CD14-positive monocyte (primary cell): ENCODE results near the gene CSNK1E. TPM values are rescaled to one million over a fixed set of nuclear protein-coding genes. Genes with fewer than 3 reads are reported as not detected.

Source experiments
- DNase-seq, 3 donors: peaks; one replicate each; pipeline ENCODE4 v3.0.0-alpha.2; 2011 to 2022
- H2AFZ ChIP-seq: 2 replicates; pipeline ENCODE4 v1.6.0; 2012; ENCODE audit warnings: mild to moderate bottlenecking, low read depth, low read length, inconsistent platforms; ENCODE audit not compliant: insufficient read depth, poor library complexity, severe bottlenecking
- H3K27ac ChIP-seq, 2 donors: 1 replicate in 1 of 2; 2 replicates in 1 of 2; pipeline ENCODE4 v1.5.1; 2012 to 2013; ENCODE audit warnings: low read length in 2 of 2, control low read depth in 1 of 2, inconsistent platforms in 1 of 2, low read depth in 1 of 2, mild to moderate bottlenecking in 1 of 2
- H3K27me3 ChIP-seq, 2 donors: one replicate each; pipeline versions ENCODE4 v1.6.0 to v1.6.1; 2011 to 2013; ENCODE audit warnings: low read length in 2 of 2; ENCODE audit not compliant: control insufficient read depth in 2 of 2, insufficient read depth in 2 of 2
- H3K36me3 ChIP-seq, 2 donors: replicated peaks in 1 of 2; 1 replicate in 1 of 2; 2 replicates in 1 of 2; pipeline versions ENCODE4 v1.5.1 to v1.6.1; 2012 to 2013; ENCODE audit warnings: low read length in 2 of 2, control low read depth in 1 of 2, inconsistent platforms in 1 of 2, mild to moderate bottlenecking in 1 of 2; ENCODE audit not compliant: insufficient read depth in 2 of 2, control insufficient read depth in 1 of 2
- H3K4me1 ChIP-seq, 2 donors: 1 replicate in 1 of 2; 2 replicates in 1 of 2; pipeline versions ENCODE4 v1.5.1 to v1.6.1; 2012 to 2013; ENCODE audit warnings: low read length in 2 of 2, control low read depth in 1 of 2, inconsistent platforms in 1 of 2, mild to moderate bottlenecking in 1 of 2, moderate library complexity in 1 of 2; ENCODE audit not compliant: insufficient read depth in 2 of 2, control insufficient read depth in 1 of 2
- H3K4me2 ChIP-seq: replicated peaks from 2 replicates; pipeline ENCODE3; 2012; ENCODE audit warnings: low read length, moderate library complexity, mild to moderate bottlenecking; ENCODE audit not compliant: poor library complexity, severe bottlenecking; ENCODE audit errors: extremely low read depth
- H3K4me3 ChIP-seq, 3 experiments: fragments of 200-600 bp in 1 of 3; sonication (generic) in 1 of 3; replicated peaks in 1 of 3; 1 replicate in 2 of 3; 2 replicates in 1 of 3; pipeline ENCODE4 v1.5.1; 2011 to 2013; ENCODE audit warnings: low read length in 3 of 3, mild to moderate bottlenecking in 3 of 3, control low read depth in 2 of 3, low read depth in 2 of 3, inconsistent platforms in 1 of 3, moderate library complexity in 1 of 3
- H3K79me2 ChIP-seq: 2 replicates; pipeline ENCODE4 v1.6.0; 2012; ENCODE audit warnings: mild to moderate bottlenecking, control low read depth, inconsistent platforms, low read length, moderate library complexity; ENCODE audit not compliant: insufficient read depth
- H3K9ac ChIP-seq: 2 replicates; pipeline ENCODE4 v1.6.0; 2017; ENCODE audit warnings: low read length, mild to moderate bottlenecking; ENCODE audit not compliant: insufficient read depth, poor library complexity, severe bottlenecking
- H3K9me3 ChIP-seq, 2 donors: replicated peaks in 1 of 2; 1 replicate in 1 of 2; 2 replicates in 1 of 2; pipeline versions ENCODE4 v1.5.1 to v1.6.1; 2012 to 2013; ENCODE audit warnings: low read length in 2 of 2, control low read depth in 1 of 2; ENCODE audit not compliant: control insufficient read depth in 1 of 2, insufficient read depth in 1 of 2
- H4K20me1 ChIP-seq: 2 replicates; pipeline ENCODE4 v1.6.0; 2012; ENCODE audit warnings: mild to moderate bottlenecking, low read length, control low read depth, moderate library complexity; ENCODE audit not compliant: insufficient read depth
- H3K27ac Mint-ChIP-seq, 7 donors: one replicate each; pipeline ENCODE4 v1.8.0; 2020; ENCODE audit warnings: mild to moderate bottlenecking in 7 of 7, mixed read lengths in 7 of 7, moderate library complexity in 6 of 7, inconsistent platforms in 2 of 7
- H3K27me3 Mint-ChIP-seq, 3 donors: one replicate each; pipeline ENCODE4 v1.8.0; 2021 to 2022; ENCODE audit warnings: low read depth in 3 of 3, mild to moderate bottlenecking in 3 of 3, mixed read lengths in 3 of 3, moderate library complexity in 3 of 3, inconsistent platforms in 1 of 3
- H3K36me3 Mint-ChIP-seq, 2 donors: one replicate each; pipeline ENCODE4 v1.8.0; 2020; ENCODE audit warnings: mixed read lengths in 2 of 2, inconsistent platforms in 1 of 2, mild to moderate bottlenecking in 1 of 2
- H3K4me1 Mint-ChIP-seq: one replicate; pipeline ENCODE4 v1.8.0; 2020; ENCODE audit warnings: mild to moderate bottlenecking, mixed read lengths
- H3K4me3 Mint-ChIP-seq, 2 donors: one replicate each; pipeline ENCODE4 v1.8.0; 2020; ENCODE audit warnings: mild to moderate bottlenecking in 2 of 2, mixed read lengths in 2 of 2, moderate library complexity in 1 of 2
- H3K9me3 Mint-ChIP-seq, 7 donors: one replicate each; pipeline ENCODE4 v1.8.0; 2020 to 2022; ENCODE audit warnings: mixed read lengths in 7 of 7, mild to moderate bottlenecking in 6 of 7, moderate library complexity in 6 of 7, inconsistent platforms in 2 of 7
- CTCF ChIP-seq: fragments of 200-600 bp; IDR thresholded peaks from one replicate; pipeline ENCODE4 v1.8.0; 2022; ENCODE audit warnings: antibody characterized with exemption, mild to moderate bottlenecking
- WGBS: methylation state at CpG from one replicate; pipeline ENCODE4 v1.1.5; 2013; ENCODE audit warnings: missing lambda C conversion rate; ENCODE audit not compliant: insufficient coverage; 5-methylcytosine and 5-hydroxymethylcytosine counted together
- intact Hi-C, 2 donors: fragments of 100-400 bp; cut with micrococcal nuclease; formaldehyde crosslinking; loops; one replicate each; pipeline versions ENCODE4 v1.15.0 to v1.15.1; 2023
- polyA plus RNA-seq, 3 donors: library from polyadenylated mRNA; depleted of rRNA in 1 of 3; unstranded in 2 of 3; stranded (reverse) in 1 of 3; fragments of 300-500 nt in 2 of 3; fragments of >200 nt in 1 of 3; fragmentation: Illumina TruSeq in 2 of 3; gene quantifications; 1 replicate in 2 of 3; 2 replicates in 1 of 3; pipeline ENCODE4 v1.2.3, GENCODE V29; 2012 to 2021

The CSNK1E gene
- polyA plus RNA-seq, 3 donors = 1.9 to 44.7 (median 3.1) TPM

GRCh38 chr22:38289583-38290082 lies 27.6 kb downstream of the CSNK1E start:
- 74% methylated on average over 10 of the region's 12 CpGs for WGBS
- peak overlapping the region in 4 of 7 donors; percentile 19 to 59 (median 38) for H3K27ac Mint-ChIP-seq

GRCh38 chr22:38286915-38287669 lies 30.1 kb downstream of the CSNK1E start:
- intact Hi-C loops = no loop called here
- no peaks in the 10 kb centered on the region for H3K79me2 ChIP-seq
- H4K20me1 ChIP-seq = no peaks in the 10 kb centered on the region
- WGBS = 100% methylated on average over 7 of the region's 11 CpGs
- Mint-ChIP-seq H3K9me3 (peaks cover 0 to 3% (median 0%) of the 10 kb centered on the region in 7 donors), H3K4me1 (peaks cover 14% of the 10 kb centered on the region), H3K27me3 (peaks cover 0 to 1% (median 0%) of the 10 kb centered on the region in 3 donors), H3K4me3 (no peak overlapping the region), H3K36me3 (peaks cover 4 to 8% of the 10 kb centered on the region in 2 donors), H3K27ac (peak overlapping the region in 1 of 7 donors; percentile 77)
- no peaks in the 10 kb centered on the region for H3K27me3 ChIP-seq
- H2AFZ ChIP-seq = no peak overlapping the region
- H3K4me2 ChIP-seq = no peak overlapping the region
- DNase-seq = no peak
- H3K9me3 ChIP-seq = no peaks in the 10 kb centered on the region
- H3K4me1 ChIP-seq = peaks cover 0 to 5% of the 10 kb centered on the region in 2 donors
- H3K27ac ChIP-seq = no peak overlapping the region
- no peak for TF ChIP-seq CTCF
- H3K36me3 ChIP-seq = peaks cover 0 to under 1% of the 10 kb centered on the region in 2 donors
- no peak overlapping the region for H3K9ac ChIP-seq
- no peak overlapping the region for H3K4me3 ChIP-seq

More at GRCh38 chr22:38289583-38290082, 27.6 kb downstream of the CSNK1E start:
- no peak overlapping the region for H3K4me2 ChIP-seq
- H3K36me3 ChIP-seq = peaks cover 10 to 20% of the 10 kb centered on the region in 2 donors
- TF ChIP-seq CTCF = no peak
- Mint-ChIP-seq H3K4me3 (no peak overlapping the region), H3K4me1 (peaks cover 9% of the 10 kb centered on the region), H3K27me3 (peaks cover 0 to 3% (median 0%) of the 10 kb centered on the region in 3 donors), H3K36me3 (peaks cover 19 to 25% of the 10 kb centered on the region in 2 donors), H3K9me3 (peaks cover 0 to 3% (median 0%) of the 10 kb centered on the region in 7 donors)
- no peak overlapping the region for H3K27ac ChIP-seq
- H3K27me3 ChIP-seq = no peaks in the 10 kb centered on the region
- no peaks in the 10 kb centered on the region for H3K9me3 ChIP-seq
- no peaks in the 10 kb centered on the region for H4K20me1 ChIP-seq
- no peak overlapping the region for H3K4me3 ChIP-seq
- peaks cover 0 to 5% of the 10 kb centered on the region in 2 donors for H3K4me1 ChIP-seq
- no peaks in the 10 kb centered on the region for H3K79me2 ChIP-seq
- DNase-seq = peak in 2 of 3 donors; percentile 20 to 38
- intact Hi-C loops = no loop called here
- H2AFZ ChIP-seq = no peak overlapping the region
- H3K9ac ChIP-seq = no peak overlapping the region
